Embryonic facial prominence (tissue), 1 donor: ENCODE data around the gene SNN.
A peak's percentile ranks its signal among the peaks of the same experiment; 100 is the strongest.

Experiments used
- DNase-seq: peaks from one replicate; pipeline ENCODE4 v3.0.0-alpha.2; 2016; ENCODE audit errors: extremely low spot score

SNN gene

GRCh38 chr16:11667824-11668622 lies at the start of gene SNN:
Gene SNN (plus strand): TSS chr16:11668455. CDS start chr16:11676060, 7,605 bp downstream.
- peak; percentile 55 for DNase-seq

- DNase-seq, result no peak
These were observed 48.9 kb upstream of the SNN start for GRCh38 chr16:11619327-11619851.

- no peak for DNase-seq
These were observed 47.8 kb upstream of the SNN start for GRCh38 chr16:11620243-11621003.

- DNase-seq, result no peak
These were observed 46.7 kb upstream of the SNN start for GRCh38 chr16:11621539-11621919.

DNA sequence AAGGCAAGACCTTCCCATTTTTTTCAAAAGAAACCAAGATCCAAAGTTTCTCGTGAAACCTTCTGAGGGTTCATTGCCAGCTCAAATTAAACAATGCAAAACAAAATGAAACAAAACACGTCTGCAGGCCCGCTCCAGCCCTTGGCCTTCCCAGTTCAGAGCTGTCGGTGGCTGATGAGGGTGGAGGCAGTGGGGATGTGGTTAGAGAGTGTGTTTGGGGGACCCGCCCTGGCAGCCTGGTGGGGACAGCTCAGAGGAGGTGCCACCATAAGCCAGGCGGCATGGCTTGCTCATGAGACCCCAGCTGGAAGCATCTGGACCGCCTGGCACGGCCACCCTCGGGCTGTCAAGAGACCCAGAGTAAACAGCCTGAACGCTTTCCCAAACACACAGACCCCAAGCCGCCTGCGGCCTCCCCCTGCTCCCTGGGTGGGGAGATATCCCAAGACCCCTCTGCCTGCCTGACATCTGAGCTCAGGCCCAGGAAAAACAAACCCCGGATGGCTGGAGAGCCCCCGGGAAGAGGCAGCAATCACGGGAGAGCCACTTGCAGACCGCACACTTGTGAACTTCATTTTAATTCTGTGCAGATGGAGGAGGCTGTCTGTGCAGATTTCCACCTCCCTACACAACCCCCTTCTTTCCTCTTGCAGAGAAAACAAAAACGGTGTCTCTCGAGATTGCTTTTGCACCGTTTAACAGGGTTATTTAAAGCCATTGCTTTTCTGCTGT lies 46.2 kb upstream of the SNN start:
- no peak for DNase-seq

GRCh38 chr16:11624205-11624604 lies 44.0 kb upstream of the SNN start:
- no peak for DNase-seq

GRCh38 chr16:11624636-11625607 lies 43.3 kb upstream of the SNN start:
- no peak for DNase-seq

DNA sequence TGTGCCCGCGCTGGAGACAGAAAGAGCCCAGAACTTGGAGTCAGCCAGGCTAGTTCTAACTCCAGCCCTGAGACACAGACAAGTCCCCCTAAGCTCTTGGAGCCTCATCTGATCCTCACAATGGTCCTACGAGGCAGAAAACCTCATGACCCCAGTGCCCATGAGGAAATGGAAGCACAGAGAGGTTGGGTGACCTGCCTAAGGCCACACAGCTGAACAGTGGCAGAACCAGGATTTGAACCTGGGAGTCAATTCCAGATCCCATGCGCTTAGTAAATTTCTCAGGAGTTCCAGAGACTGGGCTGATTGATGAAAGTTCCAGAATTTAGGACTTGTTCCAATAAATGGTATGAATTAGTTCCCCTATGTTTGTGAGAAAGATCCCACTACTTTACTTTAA lies 42.5 kb upstream of the SNN start:
- no peak for DNase-seq

- no peak for DNase-seq
These were observed 41.5 kb upstream of the SNN start for GRCh38 chr16:11626657-11627291.

DNA sequence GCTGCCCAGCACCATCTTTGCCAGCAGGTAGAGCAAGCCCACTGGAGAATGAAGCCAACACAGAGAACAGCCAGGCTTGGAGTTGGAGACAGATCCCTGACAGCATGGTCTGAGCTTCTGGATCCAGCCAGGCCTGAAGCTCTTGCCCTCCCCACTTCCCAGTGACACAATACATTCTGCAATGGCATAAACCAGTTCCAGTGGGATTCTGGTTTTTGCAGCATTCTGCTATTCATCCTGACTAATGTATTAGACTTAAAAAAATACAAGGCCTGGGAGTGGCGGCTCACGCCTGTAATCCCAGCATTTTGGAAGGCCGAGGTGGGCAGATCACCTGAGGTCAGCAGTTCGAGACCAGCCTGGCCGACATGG lies 41.0 kb upstream of the SNN start:
- no peak for DNase-seq

DNA sequence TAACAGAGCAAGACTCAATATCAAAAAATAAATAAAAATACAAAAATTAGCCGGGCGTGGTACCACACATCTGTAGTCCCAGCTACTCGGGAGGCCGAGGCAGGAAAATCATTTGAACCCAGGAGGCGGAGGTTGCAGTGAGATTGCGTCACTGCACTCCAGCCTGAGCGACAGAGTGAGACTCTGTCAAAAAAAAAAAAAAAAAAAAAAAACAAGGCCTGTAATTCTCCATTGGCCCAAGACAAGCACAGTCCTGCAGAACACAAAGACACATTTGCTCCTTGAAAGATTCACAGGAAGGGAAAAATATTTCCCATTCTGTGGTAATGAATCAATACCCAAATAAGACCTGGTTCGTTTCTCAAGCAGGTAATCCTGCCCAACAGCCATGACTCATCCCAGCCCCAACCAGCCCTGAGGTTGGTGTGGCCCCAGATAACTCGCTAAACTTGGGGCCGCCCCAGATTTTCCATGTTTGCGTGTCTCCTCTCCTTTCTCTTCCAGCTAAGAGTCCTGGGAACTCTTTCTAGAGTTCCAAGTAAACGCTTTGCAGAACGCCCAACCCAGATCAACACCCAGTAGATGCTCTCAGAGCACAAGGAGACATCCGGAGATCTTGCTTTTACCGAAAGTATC lies 40.3 kb upstream of the SNN start:
- DNase-seq, result no peak

- DNase-seq, result no peak
These were observed 38.9 kb upstream of the SNN start for GRCh38 chr16:11629071-11630030.

DNA sequence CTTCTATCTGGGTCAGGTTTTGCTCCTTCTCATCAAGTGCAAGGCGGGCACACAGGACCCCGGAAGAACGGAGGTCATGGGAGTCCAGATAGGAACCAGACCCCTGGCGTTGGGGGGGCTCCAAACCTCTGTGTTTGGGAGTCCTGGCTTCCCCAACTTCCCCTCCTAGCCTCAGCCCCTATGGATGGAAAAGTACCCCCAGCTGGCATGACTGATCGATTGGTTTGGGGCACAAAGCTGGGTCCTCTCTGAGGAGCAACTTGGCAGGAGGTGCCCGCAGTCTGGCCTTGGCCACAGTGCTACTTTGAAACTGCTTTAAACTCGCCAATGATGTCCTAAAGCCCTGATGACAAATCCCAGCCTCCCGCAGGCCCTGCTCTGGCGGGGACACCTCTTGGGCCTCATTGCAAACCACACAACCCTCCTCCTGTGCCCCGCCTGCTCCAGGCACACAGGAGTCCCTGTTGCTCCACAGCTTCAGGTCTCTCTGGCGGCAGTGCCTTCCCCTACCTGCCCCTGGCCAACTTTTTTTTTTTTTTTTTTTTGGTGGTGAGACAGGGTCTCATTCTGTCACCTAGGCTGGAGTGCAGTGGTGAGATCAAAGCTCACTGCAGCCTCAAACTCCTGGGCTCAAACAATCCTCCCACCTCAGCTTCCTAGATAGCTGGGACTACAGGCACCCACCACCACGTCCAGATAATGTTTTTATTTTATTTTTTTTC lies 38.0 kb upstream of the SNN start:
- no peak for DNase-seq

- no peak for DNase-seq
These were observed 37.5 kb upstream of the SNN start for GRCh38 chr16:11630768-11631056.

DNA sequence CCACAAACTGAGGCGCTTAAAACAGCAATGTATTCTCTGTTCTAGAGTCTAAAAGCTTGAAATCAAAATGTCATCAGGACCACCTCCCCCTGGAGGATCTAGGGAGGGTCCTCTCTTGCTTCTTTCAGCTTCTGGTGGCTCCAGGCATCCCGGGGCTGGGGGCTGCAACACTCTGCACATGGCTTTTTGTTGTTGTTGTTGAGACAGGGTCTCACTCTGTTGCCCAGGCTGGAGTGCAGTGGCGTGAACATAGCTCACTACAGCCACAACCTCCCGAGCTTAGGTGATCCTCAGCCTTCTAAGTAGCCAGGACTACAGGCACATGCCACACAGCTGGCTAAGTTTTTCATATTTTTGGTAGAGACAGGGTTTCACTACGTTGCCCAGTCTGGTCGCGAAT lies 37.0 kb upstream of the SNN start:
- DNase-seq, result no peak

DNA sequence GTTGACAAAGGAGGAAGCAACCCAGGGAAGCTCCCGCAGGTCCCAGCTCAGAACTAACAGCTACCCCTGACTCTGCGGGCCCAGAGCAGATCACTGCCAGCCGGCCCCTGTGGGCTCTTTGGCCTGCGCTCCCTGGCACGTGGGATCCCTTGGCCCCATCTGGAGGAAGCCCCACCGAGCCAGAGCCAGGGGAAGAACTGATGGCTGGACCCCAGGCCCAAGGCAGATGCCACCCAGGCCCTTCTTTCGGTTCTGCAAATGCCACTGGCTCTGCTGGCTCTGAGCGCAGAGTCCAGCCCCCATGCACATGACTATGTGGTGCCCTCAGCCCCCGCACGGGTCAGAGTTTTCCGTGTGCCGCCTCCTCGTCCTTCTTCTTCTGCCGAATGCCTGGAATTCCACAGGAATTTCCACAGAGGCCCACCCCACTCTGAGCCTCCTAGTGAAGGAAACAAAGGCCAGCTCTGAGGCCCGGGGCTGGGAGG lies 35.8 kb upstream of the SNN start:
- DNase-seq, result no peak

GRCh38 chr16:11633113-11633512 lies 35.1 kb upstream of the SNN start:
- DNase-seq, result no peak

DNA sequence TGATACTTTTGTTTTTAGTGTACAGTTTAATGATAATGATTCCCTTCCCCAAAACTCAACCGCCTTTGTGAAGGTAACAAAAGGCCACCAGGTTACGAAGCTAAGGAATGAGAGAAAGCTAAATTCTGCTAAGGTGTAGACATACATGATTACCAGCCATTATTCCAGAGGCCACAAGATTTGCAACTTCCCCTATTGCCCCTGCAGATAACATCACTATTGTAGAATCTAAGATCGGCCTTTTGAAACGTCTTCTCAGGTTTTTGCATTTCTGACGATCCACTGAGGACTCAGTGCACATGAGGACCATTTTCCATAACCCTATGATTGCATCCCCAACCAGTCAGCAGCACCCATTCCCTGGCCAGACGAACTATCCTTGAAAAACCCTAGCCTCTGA lies 33.9 kb upstream of the SNN start:
- no peak for DNase-seq
